NB4 (cell line): ENCODE data around the gene ADCY2.

Source experiments
- DNase-seq: peaks from one replicate; pipeline ENCODE4 v3.0.0; 2010; ENCODE audit warnings: low read depth
- H3K4me3 ChIP-seq: one replicate; pipeline ENCODE4 v1.5.1; 2011; ENCODE audit warnings: mild to moderate bottlenecking, low read depth, low read length, moderate library complexity
- CTCF ChIP-seq: IDR thresholded peaks from one replicate; pipeline ENCODE4 v1.5.1; 2012; ENCODE audit warnings: low read depth, low read length
- MYC ChIP-seq: IDR thresholded peaks from 2 replicates; pipeline ENCODE4 v1.6.1; 2011; ENCODE audit warnings: low read depth, low read length
- POLR2A ChIP-seq: IDR thresholded peaks from 2 replicates; pipeline ENCODE4 v1.6.1; 2011; ENCODE audit warnings: mild to moderate bottlenecking; ENCODE audit not compliant: insufficient read length; ENCODE audit errors: extremely low read depth
- TF ChIP-seq, protein P1 (sequence below): IDR thresholded peaks from 2 replicates; pipeline ENCODE4 v1.6.1; 2011; ENCODE audit warnings: low read depth, low read length

The ADCY2 gene

DNA sequence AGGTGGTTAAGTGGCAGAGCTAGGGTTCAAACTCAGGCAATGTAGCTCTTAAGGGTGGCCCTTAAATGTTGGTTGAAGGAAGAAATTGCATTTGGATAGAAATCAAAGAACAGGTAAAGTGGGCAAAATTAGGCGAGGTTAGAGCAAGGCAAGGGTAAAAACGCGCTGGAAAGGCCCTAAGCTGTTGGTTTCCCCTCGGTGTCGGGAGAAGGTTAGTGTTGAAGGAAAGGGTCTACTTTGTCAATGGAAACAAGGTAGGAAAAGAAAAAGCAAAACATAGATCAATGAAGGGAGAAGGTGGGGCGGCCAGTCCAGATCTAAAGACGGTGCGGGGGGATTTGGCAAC, 472.5 kb downstream of the ADCY2 start:
- TF ChIP-seq CTCF (no peak), MYC (no peak), POLR2A (no peak)
- TF ChIP-seq, protein P1, sequence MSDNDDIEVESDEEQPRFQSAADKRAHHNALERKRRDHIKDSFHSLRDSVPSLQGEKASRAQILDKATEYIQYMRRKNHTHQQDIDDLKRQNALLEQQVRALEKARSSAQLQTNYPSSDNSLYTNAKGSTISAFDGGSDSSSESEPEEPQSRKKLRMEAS: no peak; the same call in 1 of the 2 replicates
- no peak for DNase-seq
- peak overlapping the region; percentile 95 for H3K4me3 ChIP-seq

DNA sequence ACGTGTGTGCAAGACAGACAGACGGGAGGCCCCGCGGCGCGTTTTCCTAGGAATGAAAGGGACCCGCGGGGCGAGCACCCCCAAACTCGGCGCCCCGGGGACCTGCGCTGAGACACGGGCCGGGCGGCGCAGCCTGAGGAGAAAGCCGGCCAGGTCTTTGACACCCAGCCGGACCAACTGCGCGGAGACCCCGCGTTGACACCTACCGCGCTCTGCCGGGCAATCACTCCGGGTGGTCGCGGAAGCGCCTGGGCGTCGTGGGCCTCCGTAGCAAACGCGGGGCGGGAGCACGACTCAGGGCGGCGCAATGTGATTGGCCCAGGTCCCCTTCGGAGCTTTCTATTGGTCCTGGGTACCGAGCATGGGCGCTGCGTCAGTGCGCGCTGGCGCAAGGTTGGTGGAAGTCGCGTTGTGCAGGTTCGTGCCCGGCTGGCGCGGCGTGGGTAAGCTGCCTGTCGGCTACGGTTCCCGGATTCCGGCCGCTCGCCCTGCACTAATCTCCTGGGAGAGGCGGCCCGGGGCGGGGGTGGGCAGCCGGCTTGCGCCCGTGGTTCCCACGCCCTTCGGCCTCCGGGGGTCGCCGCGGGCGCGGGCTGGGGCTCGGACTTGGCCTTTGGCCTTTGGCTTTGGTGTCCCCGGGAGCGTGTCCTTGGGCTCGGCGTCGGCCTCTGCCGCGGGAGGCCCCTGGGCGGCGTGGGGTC, 473.0 kb downstream of the ADCY2 start, which contains the start of the genes FASTKD3 and MTRR:
Gene FASTKD3, minus strand, starts transcription at position 259 of the 701 bp plus-strand sequence. CDS start 948 bp downstream, outside the sequence.
Gene MTRR, plus strand, starts transcription at position 376 of the 701 bp plus-strand sequence. CDS start 1,647 bp downstream, outside the sequence.
- no peak for TF ChIP-seq CTCF
- peak; percentile 93 for TF ChIP-seq POLR2A
- TF ChIP-seq, protein P1: peak; percentile 90
- TF ChIP-seq MYC: peak; percentile 84
- H3K4me3 ChIP-seq: peak within 1 kb of the TSS; percentile 95
- peak; percentile 97 for DNase-seq

DNA sequence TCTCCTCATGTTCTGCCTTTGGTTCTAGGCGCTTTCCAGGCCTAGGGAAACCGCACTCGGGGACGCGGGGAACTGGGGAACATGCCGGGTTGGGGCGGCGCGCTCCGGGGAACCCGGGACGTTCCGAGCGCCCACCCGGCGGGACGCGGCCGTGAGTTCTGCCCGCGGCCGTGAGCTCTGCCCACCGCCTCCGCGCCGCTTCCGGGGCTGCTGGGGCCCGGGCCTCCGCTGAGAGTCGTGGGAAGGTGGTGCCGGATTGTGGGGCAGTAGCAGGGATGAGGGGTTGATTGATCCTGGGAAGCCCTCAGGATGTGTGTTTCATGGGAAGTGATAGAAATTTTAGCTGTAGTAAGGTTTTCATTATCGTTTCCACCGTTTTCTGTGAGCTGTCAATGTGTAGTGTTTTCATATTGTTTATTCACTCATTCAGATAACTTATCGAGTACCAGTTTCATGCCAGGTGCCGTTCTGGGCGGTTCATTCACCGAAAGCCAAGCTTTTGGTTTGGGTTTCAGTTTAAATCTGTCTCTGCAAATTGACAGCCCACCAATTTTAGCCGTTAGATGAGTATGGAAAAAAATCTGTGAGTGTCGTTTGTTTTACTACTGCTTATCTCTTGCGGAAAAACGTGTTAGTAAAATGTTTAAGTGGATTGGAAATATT, 473.7 kb downstream of the ADCY2 start:
- DNase-seq: peak; percentile 47
- peak overlapping the region; percentile 95 for H3K4me3 ChIP-seq
- TF ChIP-seq, protein P1: no peak
- TF ChIP-seq POLR2A: no peak

DNA sequence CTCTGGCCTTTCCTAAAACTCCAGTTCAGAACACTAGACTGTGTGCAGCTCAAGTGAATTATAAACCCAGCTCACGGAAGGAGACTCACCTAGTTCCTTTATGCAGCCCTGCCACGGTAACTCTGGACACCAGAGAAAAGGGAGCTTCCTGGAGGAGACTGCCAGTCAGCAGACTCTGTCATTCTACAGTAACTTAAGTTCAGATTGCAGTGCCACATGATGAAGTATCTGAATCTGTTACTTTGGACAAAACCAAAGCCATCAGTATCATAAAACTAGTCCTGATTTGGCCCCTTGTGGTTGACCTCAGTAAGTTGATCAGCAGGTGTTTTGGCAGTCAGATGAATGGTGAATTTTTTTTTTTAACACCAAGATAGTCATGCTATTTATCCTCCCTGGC, 475.7 kb downstream of the ADCY2 start:
- no peak for TF ChIP-seq POLR2A
- TF ChIP-seq, protein P1: no peak
- no peak for TF ChIP-seq MYC
- no peak for TF ChIP-seq CTCF
- no peak for DNase-seq
- peak overlapping the region; percentile 19 for H3K4me3 ChIP-seq

DNA sequence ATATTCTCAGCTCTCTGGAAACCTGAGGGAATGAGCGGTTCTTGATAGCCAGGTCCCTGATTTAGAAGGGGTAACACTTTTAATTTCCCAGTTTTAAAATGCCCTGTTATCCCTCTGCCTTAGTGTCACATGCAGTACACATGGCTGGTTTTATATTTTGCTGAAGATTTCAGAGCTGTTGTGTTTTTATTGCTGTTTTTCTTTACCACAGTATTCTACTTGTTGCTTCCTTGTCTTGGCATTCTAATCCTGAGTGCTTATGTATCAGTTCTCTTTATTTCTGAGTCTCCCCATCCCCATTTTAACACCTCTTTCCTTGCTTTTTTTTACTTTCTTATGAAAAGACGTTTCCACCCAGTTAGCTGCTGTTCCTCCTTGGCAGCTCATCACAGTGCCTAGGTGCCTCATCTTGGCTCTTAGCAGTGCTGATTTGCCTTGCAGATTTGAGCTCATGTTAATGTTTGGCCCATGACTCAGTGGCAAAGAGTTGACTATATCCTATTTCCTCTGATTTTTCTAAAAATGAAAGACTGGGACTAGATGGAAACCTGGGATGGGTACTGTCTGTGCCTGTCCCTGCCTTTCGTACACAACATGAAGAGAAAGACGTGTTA, 476.7 kb downstream of the ADCY2 start:
- TF ChIP-seq POLR2A (no peak), CTCF (no peak), MYC (no peak)
- DNase-seq: no peak
- no peak overlapping the region for H3K4me3 ChIP-seq

DNA sequence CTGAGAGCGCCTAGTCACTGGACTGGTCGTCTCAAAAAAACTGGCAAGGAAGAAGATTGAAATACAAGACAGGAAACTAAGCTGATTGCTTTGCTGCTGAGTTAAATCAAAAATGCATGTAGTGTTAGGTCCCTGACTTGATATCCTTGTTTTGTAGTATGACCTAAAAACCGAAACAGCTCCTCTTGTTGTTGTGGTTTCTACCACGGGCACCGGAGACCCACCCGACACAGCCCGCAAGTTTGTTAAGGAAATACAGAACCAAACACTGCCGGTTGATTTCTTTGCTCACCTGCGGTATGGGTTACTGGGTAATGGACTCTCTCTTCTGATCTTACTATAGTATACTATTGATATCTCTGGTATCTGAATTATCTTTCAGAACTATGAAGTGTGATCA, 477.3 kb downstream of the ADCY2 start:
- no peak for DNase-seq
- H3K4me3 ChIP-seq: no peak overlapping the region
- TF ChIP-seq CTCF (no peak), POLR2A (no peak), MYC (no peak)
- TF ChIP-seq, protein P1: no peak
